DMS114 treated with DMSO at 0.1 percent for 48 hours (cell line): ENCODE measurements around the gene CKB.
A peak's percentile ranks its signal among the peaks of the same experiment; 100 is the strongest.

ENCODE experiments used
- DNase-seq: peaks from one replicate; lab custom pipeline; 2025; ENCODE audit not compliant: unreplicated experiment; lab: John Stamatoyannopoulos, UW

The CKB gene

DNA sequence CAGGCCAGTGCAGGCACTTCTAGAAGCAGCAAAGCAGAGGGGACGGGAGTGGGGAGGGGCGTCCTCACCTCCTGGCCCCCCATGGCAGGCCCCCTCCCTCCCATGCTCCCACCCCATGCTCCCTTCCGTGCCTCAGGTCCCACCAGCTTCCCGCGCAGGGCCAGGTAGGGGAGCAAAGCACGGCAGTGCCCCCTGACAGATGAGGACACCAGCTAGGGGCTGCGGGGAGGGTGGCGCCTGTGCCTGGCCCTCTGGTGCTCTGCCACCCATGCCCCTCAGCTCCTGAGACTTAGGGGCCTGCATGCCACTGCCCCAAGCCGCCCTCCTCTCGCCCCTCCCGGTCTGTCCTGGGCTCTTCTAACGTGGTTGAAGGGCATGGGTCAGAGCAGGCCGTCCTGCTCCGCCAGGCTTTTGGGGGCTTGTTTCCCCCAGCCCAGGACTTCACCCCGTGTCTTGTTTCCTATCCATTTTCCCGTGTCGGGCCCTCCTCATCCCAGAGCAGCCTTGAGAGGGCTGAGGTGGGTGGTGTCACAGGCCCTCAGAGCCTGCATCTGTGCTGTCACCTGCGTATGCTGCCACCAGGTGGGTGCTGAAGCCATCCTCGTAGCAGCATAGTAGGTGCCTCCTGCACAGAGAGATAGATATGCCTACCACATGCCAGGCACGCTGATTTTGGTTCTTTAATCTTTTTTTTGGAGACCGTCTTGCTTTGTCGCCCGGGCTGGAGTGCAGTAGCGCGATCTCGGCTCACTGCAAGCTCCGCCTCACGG lies 16.6 kb upstream of the CKB start:
- DNase-seq = no peak

DNA sequence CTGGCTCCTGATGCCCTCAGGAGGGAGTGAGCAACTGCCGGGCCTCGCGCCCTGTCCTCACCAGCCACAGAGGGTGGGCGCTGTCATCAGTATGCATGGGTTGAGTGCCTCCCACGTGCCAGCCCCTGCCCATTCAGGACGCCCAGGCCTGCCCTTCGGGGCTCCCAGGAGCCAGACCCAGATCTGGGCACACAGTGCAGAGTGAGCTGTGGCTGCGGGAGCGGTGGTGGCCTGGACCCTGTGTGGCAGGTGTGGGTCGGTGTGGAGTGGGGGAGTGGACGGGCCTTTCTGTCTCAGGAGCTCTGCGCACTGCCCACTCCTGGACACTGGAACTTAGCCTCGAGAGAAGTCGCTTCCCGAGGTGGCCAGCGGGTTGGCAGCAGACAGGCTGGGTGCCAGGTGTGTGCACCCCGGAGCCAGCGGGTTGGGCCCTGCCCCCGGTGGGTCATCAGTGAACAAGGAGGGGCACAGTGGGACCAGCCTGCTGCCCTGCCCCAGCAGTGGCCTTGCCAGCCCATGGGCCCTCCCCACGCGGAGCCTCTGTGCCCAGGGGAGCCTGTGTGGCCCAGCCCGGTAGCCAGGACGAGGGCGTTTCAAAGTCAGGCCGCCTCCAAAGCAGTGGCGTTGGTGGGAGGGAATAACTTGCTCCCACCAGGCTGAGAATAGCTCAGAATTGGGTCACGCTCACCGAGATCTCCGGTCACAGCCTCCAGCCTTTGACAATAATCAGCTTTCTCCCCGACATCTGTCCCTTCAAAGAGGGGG lies 15.8 kb upstream of the CKB start:
- no peak for DNase-seq

DNA sequence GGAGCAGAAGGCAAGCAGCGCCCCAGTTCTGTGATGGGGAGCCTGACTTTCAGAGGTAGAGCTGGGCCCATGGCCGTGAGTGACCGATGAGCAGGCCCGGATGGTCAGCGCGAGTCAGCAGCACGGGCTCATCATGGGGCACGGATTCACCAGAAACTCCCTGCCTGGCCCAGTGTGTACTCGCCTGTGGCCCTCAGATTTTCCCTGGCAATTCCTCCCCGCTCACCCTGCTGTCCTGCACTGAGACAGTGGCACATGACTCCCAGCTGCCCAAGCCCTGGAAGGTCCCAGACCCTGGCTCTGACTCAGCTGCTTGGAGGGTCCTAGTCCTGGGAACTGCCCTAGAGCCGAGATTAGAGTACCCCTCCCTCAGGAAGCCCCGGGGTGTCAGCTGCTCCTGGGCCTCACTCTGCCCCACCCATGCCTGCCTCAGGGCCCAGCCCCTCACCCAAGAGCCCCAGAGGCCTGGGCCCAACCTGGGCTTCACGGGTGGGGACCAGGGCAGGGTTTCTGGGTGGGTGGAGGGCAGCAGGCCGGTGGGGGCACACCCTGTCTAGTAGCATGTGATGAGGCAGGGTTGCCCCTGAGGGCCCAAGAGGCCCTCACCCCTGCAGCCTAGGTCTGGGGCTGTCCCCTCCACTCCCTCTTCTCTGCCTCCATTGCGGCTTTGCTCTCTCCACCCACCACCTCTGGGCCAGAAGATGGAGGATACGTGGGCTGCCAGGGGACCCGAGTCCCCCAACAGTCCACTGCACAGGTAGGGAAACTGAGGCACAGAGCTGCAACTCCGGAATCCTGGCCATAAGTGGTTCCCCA lies 14.8 kb upstream of the CKB start:
- no peak for DNase-seq

DNA sequence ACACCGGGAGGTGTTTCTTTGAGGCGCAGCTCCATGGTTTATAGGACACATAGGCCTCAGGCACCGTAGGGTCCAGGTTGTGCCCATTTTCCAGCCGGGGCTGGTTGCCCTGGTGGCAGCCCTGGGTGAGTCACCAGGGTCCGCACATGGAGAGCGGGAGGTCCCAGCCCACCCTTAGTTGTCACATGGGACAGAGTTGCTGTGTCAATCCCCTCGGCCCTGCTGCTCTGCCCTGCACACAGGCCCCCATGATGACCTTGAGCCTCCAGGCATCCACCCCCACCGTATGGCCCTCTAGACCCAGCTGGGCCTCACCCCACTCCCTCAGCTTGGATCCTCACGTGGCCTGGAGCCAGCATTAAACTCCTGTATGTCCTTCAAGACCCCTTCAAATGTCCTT lies 14.1 kb upstream of the CKB start:
- DNase-seq = no peak

DNA sequence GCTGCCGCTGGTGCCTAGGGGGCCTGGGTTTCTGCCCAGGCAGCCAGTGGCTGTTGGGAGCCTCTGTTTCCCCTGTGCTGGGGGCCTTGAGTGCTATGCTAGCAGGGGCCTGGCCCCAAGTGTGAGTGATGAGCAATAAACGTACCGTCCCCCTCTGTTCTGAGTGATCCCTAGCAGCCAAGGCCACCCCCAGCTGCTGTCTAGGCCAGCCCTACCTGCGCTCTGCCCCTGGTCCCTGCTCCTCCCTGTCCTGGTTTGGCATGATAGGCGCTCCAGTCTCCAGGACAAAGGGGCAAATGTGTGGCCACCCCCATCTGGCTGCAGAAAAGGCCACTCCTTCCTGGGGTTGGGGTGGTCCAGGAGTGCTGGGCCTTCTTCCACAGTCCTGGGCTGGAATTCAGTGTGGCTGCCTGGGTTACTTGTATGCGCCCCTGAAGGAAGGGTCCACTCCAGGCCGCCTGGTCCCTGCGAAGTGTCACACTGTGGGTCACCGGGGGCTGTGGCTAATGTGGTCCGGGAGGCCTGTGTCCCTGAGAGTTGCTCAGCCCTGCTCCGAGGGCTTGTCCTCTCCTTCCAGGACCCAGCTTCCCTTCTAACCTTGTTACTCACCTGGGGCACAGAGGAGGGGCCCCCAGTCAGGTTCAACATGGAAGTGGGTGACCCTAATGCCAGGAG lies 13.4 kb upstream of the CKB start:
- DNase-seq = no peak

DNA sequence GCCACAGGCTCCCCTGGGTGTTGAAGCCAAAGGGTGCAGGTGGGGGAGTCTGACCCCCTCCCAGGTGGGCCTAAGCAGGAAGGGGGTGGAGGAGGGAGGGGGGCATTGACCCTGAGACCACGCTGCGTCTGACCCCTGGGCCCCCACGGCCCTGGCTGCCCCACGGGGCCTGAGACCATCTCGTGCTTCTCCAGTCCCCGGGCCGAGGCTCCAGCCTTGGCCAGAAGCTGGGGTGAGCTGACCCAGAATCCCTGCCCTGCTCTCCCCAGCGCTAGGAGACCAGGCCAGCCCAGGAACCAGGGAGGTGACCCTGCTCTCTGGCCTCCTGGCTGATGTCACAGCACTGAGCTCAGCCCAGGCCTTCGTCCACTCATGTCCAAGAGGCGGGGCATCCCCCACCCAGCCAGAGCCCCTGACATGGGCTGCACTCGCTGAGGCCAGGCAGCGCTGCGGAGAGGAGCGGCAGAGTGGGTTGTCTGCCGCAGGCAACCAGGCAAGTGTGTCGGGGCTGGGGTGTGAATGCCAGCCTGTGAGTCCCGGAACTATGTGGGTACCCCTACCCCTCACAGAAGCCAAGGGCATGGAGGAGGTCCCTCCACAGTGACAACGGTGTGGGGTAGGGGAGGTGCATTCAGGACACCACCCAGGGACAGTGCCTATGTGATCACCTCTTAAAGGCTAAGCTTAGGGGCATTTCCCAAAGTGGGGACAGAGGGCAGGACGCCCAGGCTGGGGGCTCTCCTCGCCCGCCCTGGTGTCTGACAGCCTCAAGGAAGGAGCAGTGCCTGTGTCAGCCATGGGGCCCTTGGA lies 12.7 kb upstream of the CKB start:
- no peak for DNase-seq

DNA sequence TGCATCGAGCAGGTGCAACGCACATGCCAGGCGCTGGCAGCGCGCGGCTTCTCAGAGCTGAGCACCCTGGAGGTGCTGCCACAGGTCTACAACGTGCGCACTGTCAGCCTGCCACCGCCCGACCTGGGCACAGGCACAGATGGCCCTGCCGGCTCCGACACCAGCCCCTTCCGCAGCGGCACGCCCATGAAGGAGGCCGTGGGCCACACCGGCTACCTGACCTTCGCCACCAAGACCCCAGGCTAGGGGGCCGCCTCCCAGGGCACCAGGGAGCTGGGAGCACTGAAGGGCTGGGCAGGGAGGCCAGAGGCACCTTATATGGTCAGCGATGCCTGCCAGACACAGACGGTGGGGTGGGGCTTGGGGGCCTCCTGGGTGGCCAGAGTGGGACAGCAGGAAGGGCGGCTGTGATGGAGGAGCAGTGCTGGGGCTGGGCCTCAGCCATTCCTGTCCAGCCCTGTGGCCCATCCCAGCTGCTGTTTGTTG lies 12.0 kb upstream of the CKB start:
- DNase-seq = no peak

DNA sequence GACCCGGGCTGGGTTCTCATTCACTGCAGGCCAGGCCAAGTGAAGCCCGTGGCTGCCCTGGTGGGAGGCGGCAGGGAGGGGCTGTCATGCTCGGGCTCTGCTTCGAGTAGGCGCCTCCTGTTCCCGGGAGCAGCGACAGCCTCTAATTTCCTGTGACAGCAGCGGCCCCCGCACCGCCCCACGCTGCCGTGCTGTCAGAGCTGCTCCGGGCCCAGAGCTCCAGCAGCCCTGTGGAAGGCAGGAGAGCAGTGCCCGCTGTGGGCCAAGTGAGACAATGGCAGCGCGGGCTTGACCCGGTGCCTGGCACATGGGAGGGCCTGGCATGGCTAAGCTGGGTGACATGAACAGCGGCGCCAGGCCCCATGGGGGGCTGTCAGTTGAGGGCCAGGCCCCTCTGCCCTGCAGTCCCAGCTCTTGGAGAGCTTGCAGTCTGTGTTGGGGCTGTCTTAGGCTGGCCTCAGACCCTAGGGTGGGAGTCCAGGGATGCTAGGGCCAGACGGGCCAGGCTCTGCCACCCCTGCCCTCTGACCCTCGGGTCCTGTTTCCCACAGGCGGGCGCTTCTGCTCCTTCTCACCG lies 11.5 kb upstream of the CKB start:
- no peak for DNase-seq

DNA sequence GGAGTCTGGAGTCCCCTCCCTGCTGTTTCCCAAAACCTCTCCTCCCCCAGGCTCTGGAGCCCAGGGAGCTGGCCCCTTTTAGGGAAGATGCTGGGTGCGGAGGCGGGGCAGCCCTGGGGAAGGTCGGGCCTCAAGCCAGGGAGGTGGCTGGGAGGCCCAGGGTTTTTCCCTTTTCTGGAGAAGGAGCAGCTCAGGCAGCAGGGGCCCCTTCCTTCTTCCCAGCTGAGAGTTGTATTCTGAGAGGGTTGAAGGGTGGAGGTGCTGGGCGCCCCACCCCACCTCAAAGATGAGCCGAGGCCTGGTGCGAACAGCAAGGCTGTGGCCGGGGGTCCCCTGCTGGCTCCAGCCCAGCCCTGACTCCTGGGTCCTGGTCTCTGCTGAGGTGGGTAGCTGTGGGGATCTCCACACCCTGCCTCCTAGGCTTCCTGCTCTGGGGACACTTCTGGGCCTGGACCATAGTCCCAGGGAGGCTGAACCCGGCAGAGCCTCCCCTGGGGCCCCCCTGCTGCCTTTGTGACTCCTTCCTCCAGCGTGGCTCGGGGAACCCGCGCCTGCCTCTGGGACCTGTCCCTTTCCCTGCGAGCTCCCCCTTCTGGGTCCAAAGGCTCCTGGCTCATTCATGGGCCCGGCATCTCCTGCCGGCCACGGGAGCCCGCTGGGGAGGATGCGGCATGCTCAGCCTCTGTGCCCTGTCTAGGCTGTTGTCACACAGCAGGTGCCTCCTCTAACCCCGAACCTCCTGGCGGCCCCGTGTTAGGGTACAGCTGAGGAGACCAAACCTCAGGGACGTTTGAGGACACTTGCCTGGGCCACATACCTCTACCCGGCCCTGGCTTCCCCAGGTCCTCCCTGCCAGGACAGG lies 10.7 kb upstream of the CKB start:
- no peak for DNase-seq

DNA sequence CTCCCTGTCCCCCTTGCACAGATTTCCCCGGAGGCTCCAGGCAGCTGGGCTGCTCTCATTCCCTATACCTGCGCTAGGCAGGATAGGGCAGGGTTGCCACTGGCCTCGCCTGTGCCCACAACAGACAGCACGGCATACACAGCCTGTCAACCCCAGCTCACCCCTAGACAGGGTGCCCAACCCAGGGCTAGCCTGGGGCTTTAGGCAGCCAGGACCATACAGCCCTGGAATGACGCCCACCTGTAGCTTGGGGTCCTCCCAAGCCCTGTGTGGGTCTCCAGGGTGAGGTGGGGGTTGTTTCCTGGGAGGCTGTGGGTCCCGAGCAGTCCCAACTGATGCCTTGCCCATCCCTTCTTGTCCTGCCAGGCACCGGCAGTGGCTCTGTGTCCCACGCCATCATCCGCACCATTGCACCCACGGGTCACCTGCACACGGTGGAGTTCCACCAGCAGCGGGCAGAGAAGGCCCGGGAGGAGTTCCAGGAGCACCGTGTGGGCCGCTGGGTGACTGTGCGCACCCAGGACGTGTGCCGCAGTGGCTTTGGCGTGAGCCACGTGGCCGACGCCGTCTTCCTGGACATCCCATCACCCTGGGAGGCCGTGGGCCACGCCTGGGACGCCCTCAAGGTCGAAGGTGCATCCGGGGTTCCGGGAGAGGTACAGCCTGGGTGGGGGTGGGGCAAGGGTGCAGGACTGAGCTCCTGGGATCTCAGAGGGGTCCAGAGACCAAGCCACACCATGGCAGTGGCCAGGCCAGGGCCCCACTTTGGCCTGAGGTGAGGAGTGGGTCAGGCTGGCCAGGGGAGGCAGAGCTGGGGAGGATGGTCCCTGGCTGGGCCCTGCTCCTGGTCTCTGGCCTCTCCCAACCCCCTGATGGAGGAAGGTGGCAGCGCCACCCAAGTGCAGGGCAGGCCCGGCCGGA lies 9.8 kb upstream of the CKB start:
- no peak for DNase-seq

DNA sequence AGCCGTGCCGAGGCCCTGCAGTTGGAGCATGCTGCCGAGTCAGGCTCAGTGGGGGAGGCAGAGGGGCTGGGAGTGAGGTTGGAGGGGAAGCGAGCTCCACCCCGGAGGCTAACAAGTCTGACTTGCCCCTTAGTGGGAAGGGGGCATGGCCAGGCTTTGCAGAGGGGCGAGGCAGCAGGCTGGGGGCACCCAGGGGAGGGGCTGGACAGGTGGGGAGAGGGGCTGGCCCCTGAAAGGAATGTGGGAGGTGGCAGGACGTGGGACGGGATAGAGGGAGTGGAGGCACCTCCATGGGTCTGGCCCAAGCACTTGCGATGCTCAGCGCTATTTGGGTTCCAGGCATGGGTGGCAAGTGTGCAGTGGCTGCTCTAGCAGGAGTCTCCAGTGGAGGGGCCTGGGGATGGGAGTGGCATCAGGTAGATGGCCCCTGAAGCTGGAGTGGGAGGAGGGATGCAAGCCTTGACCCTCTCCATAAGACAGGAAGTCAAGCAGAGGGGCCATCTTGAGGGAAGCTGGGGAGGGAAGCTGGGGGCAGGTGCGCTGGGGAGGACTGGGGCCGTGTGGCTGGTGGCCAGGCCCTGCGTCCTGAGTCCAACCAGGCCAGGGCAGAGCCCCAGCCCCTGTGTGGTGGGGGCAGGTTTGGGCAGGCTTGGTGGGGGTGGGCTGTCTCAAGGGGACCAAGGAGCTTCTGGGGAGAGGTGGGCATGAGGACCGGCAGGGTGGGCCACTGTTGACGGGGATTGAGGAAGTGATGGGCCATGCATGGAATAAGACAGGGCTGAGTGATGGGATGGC lies 9.0 kb upstream of the CKB start:
- DNase-seq = no peak

DNA sequence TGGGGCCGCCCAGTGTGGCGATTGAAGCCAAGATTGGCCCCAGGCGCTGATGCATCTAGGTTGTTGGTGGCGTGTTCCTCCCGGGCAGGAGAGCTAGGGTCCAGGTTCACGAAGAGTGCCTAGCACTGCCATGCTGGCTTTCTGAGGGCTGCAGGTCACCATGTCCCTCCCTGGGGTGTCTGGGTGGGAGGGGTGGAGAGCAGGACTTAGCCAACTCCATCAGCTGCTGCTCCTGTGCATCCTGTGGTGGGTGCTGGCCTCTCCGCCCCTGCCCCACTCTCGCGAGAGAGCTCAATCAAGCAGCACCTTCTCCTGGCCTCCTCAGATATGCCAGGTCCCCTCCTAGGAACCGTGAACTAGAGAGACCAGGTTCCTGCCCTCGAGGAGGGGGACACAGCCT lies 8.2 kb upstream of the CKB start:
- DNase-seq = no peak

DNA sequence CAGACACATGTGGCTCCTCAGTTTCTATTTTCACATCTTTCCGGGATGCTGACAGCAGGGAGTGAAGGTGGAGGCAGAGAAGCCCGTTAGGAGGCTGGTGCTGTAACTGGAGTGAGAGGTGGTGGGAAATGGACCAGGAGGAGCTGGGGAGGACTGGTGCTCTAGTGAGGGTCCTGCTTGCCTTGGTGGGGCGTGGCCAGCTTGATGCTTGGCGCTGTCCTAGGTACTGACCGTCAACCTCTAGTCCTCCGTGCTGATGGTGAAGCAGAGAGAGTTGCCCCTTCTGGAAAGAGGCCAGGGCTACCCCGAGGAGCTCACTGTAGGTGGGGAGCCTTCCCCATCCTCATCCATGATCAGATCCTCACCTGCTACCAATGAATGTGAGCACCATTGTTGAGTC lies 7.8 kb upstream of the CKB start:
- DNase-seq = no peak

DNA sequence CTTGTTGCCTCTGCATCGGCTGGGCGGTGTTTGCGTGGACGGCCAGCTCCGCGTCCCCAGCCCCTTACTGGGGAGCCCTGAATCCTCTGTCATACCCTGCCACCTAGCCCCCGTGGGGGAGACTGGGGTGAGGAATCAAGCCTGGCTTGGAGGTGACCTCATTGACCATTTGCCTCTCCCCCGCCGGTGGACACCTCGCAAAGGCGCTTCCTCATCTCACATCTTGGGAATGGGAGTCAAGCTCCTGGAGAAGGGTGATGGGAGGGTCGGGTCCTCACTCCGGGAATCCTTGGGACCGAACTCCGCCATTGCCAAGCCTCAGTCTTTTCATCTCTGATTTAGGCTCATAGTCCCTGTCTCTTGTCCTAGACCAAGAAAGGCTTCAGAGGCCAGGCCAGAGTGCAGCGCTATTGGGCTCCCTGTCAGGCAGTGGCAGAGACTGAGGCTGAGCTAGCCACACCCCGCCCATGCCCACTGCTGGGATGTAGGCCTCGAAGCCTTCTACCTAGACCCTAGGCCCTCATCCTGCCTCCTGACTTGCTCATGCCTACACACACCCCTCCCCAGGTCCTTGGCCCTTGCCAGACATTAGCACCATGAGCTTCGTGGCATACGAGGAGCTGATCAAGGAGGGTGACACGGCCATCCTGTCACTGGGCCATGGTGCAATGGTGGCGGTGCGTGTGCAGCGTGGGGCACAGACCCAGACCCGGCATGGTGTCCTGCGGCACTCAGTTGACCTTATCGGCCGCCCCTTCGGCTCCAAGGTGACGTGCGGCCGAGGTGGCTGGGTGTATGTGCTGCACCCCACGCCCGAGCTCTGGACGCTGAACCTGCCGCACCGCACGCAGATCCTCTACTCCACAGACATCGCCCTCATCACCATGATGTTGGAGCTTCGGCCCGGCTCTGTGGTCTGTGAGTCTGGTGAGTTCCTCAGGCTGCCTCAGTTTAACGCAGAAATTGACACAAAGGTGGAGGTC lies 7.0 kb upstream of the CKB start:
- no peak for DNase-seq

DNA sequence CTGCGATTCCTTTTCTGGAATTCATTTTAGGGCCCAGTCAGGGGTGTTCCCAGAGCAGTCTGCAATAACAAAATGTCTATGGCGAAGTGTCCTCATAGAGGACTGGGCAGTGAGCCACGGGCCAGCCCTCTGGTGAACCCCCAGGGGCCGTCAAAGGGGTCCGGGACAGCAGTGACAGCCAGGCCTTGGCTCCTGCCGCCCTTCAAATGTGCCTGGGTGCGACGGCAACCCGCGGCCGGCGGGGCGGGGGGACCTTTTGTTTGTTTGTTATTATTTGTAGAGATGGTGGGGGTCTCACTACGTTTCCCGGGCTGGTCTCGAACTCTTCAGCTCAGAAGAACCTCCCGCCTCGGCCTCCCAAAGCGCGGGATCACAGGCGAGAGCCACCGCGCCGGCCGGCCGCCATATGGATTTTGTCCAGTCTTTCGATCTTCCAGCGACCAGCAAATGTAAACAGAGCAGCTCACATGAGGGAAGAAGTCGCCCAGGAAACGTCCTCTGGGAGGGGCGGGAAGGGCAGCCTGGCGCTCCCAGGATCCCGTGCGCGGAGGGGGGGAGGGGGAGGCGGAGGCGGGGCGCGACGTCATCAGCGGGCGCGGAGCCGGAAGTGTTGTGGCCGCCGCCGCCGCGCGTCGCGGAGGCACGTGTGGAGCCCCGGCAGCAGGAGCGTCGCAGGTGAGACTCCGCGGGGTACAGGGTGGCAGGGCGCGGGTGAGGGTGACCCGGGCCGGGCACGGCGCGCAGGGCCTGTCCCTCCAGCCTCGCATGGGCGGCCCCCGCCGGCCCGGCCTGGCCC lies 6.2 kb upstream of the CKB start, which contains the start of gene TRMT61A:
Gene TRMT61A, plus strand, starts transcription at position 610 of the 796 bp plus-strand sequence. CDS start 783 bp downstream, outside the sequence.
- DNase-seq = peak; percentile 31
